ENCODE data around the gene ADI1.

Gene ADI1

GRCh38 chr2:3519255-3520205 lies at the start of gene ADI1:
Gene ADI1, minus strand, starts transcription at chr2:3519531. Its CDS starts 44 bp downstream, at chr2:3519487.
- peak; percentile 59 for DNase-seq

- no peak for DNase-seq
Measured at GRCh38 chr2:3566806-3567205, 47.5 kb upstream of the ADI1 start.

GRCh38 chr2:3565117-3565516 lies 45.8 kb upstream of the ADI1 start:
- DNase-seq = no peak

GRCh38 chr2:3563521-3563976 lies 44.2 kb upstream of the ADI1 start:
- no peak for DNase-seq

GRCh38 chr2:3558205-3559014 lies 39.1 kb upstream of the ADI1 start, which contains the start of gene RNASEH1:
Gene RNASEH1, minus strand, starts transcription at chr2:3558333. Its CDS starts 73 bp downstream, at chr2:3558260.
- peak; percentile 94 for DNase-seq

- DNase-seq = no peak
Measured at GRCh38 chr2:3557639-3558204, 38.4 kb upstream of the ADI1 start.

GRCh38 chr2:3553946-3554345 lies 34.6 kb upstream of the ADI1 start:
- DNase-seq = no peak

GRCh38 chr2:3547915-3548314 lies 28.6 kb upstream of the ADI1 start:
- DNase-seq = no peak

- no peak for DNase-seq
Measured at GRCh38 chr2:3545788-3546478, 26.6 kb upstream of the ADI1 start.

- no peak for DNase-seq
Measured at GRCh38 chr2:3543023-3543683, 23.8 kb upstream of the ADI1 start.

- no peak for DNase-seq
Measured at GRCh38 chr2:3542107-3542506, 22.8 kb upstream of the ADI1 start.

- no peak for DNase-seq
Measured at GRCh38 chr2:3539836-3540235, 20.5 kb upstream of the ADI1 start.

- no peak for DNase-seq
Measured at GRCh38 chr2:3536682-3537632, 17.6 kb upstream of the ADI1 start.

GRCh38 chr2:3535794-3536681 lies 16.7 kb upstream of the ADI1 start:
- DNase-seq = no peak

GRCh38 chr2:3535467-3535793 lies 16.1 kb upstream of the ADI1 start:
- no peak for DNase-seq

- no peak for DNase-seq
Measured at GRCh38 chr2:3534251-3534814, 15.0 kb upstream of the ADI1 start.

GRCh38 chr2:3533836-3534235 lies 14.5 kb upstream of the ADI1 start:
- no peak for DNase-seq

GRCh38 chr2:3532941-3533340 lies 13.6 kb upstream of the ADI1 start:
- no peak for DNase-seq

- DNase-seq = no peak
Measured at GRCh38 chr2:3529316-3530025, 10.1 kb upstream of the ADI1 start.
